OCI-LY7 (cell line): ENCODE data around the gene BRD7. TPM values are rescaled to one million over a fixed set of nuclear protein-coding genes. Genes with fewer than 3 reads are reported as not detected.

Source experiments
- BruUV-seq: library from RNA; stranded (reverse); fragments of 400-500 nt; replicated peaks from 2 replicates; lab custom pipeline; 2021; lab: Mats Ljungman, UMichigan
- CTCF ChIA-PET: fragments of 300-600 bp; sonication (Branson Sonifier 250); formaldehyde crosslinking; loops from one replicate; lab custom pipeline; 2022; ENCODE audit warnings: antibody characterized with exemption; ENCODE audit not compliant: unreplicated experiment; lab: Charles Lee
- POLR2A ChIA-PET: fragments of 300-600 bp; sonication (Branson Sonifier 250); formaldehyde crosslinking; loops from one replicate; lab custom pipeline; 2022; ENCODE audit warnings: antibody characterized with exemption; lab: Charles Lee
- DNase-seq: peaks from one replicate; pipeline ENCODE4 v3.0.0-alpha.2; 2015; ENCODE audit warnings: low spot score
- H2AFZ ChIP-seq: fragments of 200-600 bp; sonication (generic), shearing (Covaris generic); 2 replicates; pipeline ENCODE4 v1.6.1; 2014; ENCODE audit warnings: mild to moderate bottlenecking, antibody characterized with exemption, low read length, moderate library complexity
- H3K27ac ChIP-seq: fragments of 200-600 bp; sonication (generic); 2 replicates; pipeline ENCODE4 v1.5.1; 2014; ENCODE audit warnings: mixed run types, low read depth, mild to moderate bottlenecking, moderate library complexity, low read length, inconsistent platforms; ENCODE audit not compliant: poor library complexity, severe bottlenecking
- H3K36me3 ChIP-seq: fragments of 200-600 bp; sonication (generic); 2 replicates; pipeline ENCODE4 v1.6.1; 2014; ENCODE audit warnings: mild to moderate bottlenecking, antibody characterized with exemption, low read length, moderate library complexity, mixed read lengths; ENCODE audit not compliant: insufficient read depth
- H3K4me1 ChIP-seq: fragments of 200-600 bp; sonication (generic); 2 replicates; pipeline ENCODE4 v1.5.1; 2014; ENCODE audit warnings: mild to moderate bottlenecking, low read length; ENCODE audit not compliant: insufficient read depth, poor library complexity, severe bottlenecking
- H3K4me2 ChIP-seq: fragments of 200-600 bp; sonication (generic); 2 replicates; pipeline ENCODE4 v1.6.1; 2014; ENCODE audit warnings: mild to moderate bottlenecking, low read length
- H3K4me3 ChIP-seq: fragments of 200-600 bp; sonication (generic); 2 replicates; pipeline ENCODE4 v1.5.1; 2014; ENCODE audit warnings: mild to moderate bottlenecking, low read depth, low read length; ENCODE audit not compliant: poor library complexity, severe bottlenecking
- H3K79me2 ChIP-seq: fragments of 200-600 bp; sonication (generic); 2 replicates; pipeline ENCODE4 v1.6.1; 2016; ENCODE audit warnings: low read depth, mild to moderate bottlenecking, low read length, moderate library complexity, mixed read lengths; ENCODE audit not compliant: insufficient read depth
- H3K9me2 ChIP-seq: fragments of 200-600 bp; sonication (generic); 2 replicates; pipeline ENCODE4 v1.6.1; 2016; ENCODE audit warnings: mild to moderate bottlenecking, low read length, mixed read lengths; ENCODE audit not compliant: insufficient read depth
- H3K9me3 ChIP-seq: fragments of 200-600 bp; sonication (generic); 2 replicates; pipeline ENCODE4 v1.6.1; 2014; ENCODE audit warnings: mild to moderate bottlenecking, mixed run types, low read length, mixed read lengths
- H4K20me1 ChIP-seq: fragments of 200-600 bp; sonication (generic); 2 replicates; pipeline ENCODE4 v1.6.1; 2014; ENCODE audit warnings: mild to moderate bottlenecking, antibody characterized with exemption, low read length, moderate library complexity, mixed read lengths; ENCODE audit not compliant: insufficient read depth
- EZH2phosphoT487 ChIP-seq: fragments of 200-600 bp; sonication (generic); IDR thresholded peaks from 2 replicates; pipeline ENCODE4 v1.6.1; 2018; ENCODE audit warnings: low read depth, borderline replicate concordance, mild to moderate bottlenecking, mixed run types, antibody characterized with exemption, low read length, moderate library complexity, mixed read lengths
- intact Hi-C: fragments of 100-400 bp; cut with micrococcal nuclease; formaldehyde crosslinking; loops from one replicate; pipeline ENCODE4 v1.10.0; 2022; ENCODE audit not compliant: unreplicated experiment
- total RNA-seq, 2 experiments: library from RNA; depleted of rRNA in 1 of 2; stranded (reverse); fragments of >200 nt in 1 of 2; shearing (Covaris generic) in 1 of 2; gene quantifications; 2 replicates each; pipeline ENCODE4 v1.2.3, GENCODE V29; 2014 to 2022
- TF ChIP-seq, protein P1 (sequence below): fragments of 200-600 bp; sonication (generic); conservative IDR thresholded peaks from 2 replicates; pipeline ENCODE4 v1.5.1; 2014; ENCODE audit warnings: mild to moderate bottlenecking, antibody characterized with exemption, low read length, moderate library complexity, mixed read lengths

BRD7 gene
- total RNA-seq, 2 experiments from 2014 or later = 78.5 to 105 TPM

DNA sequence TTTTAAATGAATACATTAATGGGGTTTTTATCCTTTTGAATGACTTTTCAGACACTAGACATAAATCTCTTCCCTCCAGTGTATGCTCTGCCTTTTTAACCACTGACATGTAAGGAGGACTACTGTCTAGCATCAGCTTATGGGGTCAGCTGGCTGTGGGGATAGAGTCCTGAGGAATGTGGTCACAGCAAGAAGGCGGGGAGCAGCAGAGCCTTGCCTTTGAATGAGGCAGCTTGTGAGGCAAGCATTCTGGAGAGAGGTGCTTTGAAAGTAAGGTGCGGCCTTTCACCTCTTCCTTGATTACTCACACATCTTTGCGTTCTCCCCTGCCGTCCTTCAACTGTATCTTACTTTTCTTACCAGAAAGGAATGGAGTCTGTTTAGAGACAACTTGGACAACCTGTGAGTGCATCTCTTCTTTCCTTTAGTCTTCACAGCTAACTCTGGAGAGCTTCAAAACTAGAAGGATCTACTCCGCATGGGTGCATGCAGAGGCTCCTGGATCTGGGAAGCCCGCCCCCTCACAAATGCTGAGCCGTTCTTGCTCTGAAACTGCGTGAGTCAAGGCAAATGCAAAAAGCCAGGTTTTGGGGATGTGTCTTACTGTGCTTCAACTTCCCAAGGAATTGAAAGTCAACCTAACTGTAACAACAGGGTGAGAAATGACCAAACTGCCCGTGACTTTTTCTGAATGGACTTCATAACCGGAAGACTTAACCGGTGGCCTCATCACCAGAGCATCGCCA, 52.5 kb downstream of the BRD7 start:
- Histone ChIP-seq H3K9me2 (no peaks in the 10 kb centered on the region), H3K9me3 (no peaks in the 10 kb centered on the region), H3K4me1 (no peaks in the 10 kb centered on the region), H4K20me1 (no peaks in the 10 kb centered on the region; the same call in 1 of the 2 replicates), H3K4me3 (no peak overlapping the region), H2AFZ (no peak overlapping the region), H3K36me3 (peaks cover 95% of the 10 kb centered on the region), H3K79me2 (no peaks in the 10 kb centered on the region), H3K4me2 (no peak overlapping the region), H3K27ac (no peak overlapping the region)
- no peak for TF ChIP-seq EZH2phosphoT487
- TF ChIP-seq, protein P1, sequence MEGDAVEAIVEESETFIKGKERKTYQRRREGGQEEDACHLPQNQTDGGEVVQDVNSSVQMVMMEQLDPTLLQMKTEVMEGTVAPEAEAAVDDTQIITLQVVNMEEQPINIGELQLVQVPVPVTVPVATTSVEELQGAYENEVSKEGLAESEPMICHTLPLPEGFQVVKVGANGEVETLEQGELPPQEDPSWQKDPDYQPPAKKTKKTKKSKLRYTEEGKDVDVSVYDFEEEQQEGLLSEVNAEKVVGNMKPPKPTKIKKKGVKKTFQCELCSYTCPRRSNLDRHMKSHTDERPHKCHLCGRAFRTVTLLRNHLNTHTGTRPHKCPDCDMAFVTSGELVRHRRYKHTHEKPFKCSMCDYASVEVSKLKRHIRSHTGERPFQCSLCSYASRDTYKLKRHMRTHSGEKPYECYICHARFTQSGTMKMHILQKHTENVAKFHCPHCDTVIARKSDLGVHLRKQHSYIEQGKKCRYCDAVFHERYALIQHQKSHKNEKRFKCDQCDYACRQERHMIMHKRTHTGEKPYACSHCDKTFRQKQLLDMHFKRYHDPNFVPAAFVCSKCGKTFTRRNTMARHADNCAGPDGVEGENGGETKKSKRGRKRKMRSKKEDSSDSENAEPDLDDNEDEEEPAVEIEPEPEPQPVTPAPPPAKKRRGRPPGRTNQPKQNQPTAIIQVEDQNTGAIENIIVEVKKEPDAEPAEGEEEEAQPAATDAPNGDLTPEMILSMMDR = no peak
- ChIA-PET CTCF (no interaction called here), POLR2A (no interaction called here)
- intact Hi-C loops = no loop called here
- no TSS peak for BruUV-seq
- DNase-seq = no peak

DNA sequence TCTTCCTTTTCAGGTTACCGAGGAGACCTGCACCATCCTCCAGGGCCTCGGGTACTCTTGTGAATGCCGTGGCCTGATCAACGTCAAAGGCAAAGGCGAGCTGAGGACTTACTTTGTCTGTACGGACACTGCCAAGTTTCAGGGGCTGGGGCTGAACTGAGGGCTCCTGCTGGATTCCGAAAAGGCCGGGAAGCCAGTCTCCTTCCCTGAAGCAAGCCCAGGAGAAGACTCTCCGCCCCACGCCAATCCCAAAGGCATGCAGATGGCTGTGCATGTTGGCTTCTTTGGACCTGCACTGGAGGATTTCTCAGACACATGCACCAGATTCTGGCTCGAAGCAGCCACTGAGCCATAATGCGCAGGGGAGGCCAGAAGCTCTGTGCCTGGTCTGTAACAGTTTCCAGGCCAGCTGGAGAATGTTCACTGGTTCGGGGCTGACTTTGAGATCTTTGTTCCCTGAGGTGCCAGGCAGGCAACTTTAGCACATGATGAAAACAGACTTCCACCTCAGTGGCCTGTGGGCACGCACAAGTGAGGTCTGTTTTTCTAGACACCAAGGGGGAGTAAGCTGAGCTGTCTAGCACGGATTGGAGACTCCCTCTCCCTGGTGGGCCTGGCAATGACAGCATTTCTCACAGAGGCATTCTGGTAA, 53.3 kb downstream of the BRD7 start:
- ChIA-PET CTCF (no interaction called here), POLR2A (interaction anchor here (0.8 kb wide), 1 partner anchor 54 kb away, joined by 3 read pairs; no protein-coding TSS in a partner anchor)
- no peak for DNase-seq
- Histone ChIP-seq H3K79me2 (no peaks in the 10 kb centered on the region), H3K4me3 (no peak overlapping the region), H3K27ac (no peak overlapping the region), H3K36me3 (peaks cover 87% of the 10 kb centered on the region), H3K4me1 (no peaks in the 10 kb centered on the region), H2AFZ (no peak overlapping the region), H3K9me3 (no peaks in the 10 kb centered on the region), H4K20me1 (no peaks in the 10 kb centered on the region; the same call in 1 of the 2 replicates), H3K4me2 (no peak overlapping the region), H3K9me2 (no peaks in the 10 kb centered on the region)
- intact Hi-C loops = no loop called here
- no TSS peak for BruUV-seq
- TF ChIP-seq EZH2phosphoT487 = no peak
- TF ChIP-seq, protein P1 = no peak

DNA sequence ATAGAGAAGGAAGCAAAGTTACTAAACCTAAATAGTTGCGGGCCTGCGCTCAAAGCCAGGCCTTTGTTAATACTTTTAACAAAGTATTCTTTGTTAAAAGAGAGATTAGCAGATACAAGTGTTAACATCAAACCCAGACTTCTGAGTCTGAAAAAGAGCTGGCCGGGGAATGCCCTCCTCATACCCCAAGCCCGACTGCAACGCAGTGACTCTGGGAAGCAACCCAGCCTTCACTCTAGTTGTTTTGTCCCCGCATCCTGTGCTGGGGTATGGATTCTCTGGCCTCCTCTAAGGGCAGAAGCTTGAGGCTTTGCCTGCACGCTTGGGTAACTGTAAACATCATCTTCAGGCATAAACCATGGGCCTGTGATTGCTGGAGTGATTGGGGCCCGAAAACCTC, 54.1 kb downstream of the BRD7 start:
- Histone ChIP-seq H2AFZ (no peak overlapping the region), H3K9me3 (no peaks in the 10 kb centered on the region), H3K79me2 (no peaks in the 10 kb centered on the region), H3K9me2 (no peaks in the 10 kb centered on the region), H4K20me1 (no peaks in the 10 kb centered on the region; the same call in 1 of the 2 replicates), H3K27ac (no peak overlapping the region), H3K4me1 (no peaks in the 10 kb centered on the region), H3K36me3 (peaks cover 79% of the 10 kb centered on the region), H3K4me2 (no peak overlapping the region), H3K4me3 (no peak overlapping the region)
- BruUV-seq = no TSS peak
- ChIA-PET CTCF (no interaction called here), POLR2A (no interaction called here)
- TF ChIP-seq EZH2phosphoT487 = no peak
- TF ChIP-seq, protein P1 = no peak
- intact Hi-C loops = no loop called here
- no peak for DNase-seq
